Prostate gland (tissue), 2 donors: ENCODE results near the gene NR2E1. TPM values are rescaled to one million over a fixed set of nuclear protein-coding genes. Genes with fewer than 3 reads are reported as not detected.

Experiments
- DNase-seq: peaks from one replicate; pipeline ENCODE4 v3.0.0-alpha.2; 2019; ENCODE audit warnings: low spot score
- H3K27ac ChIP-seq, 2 donors: fragments of 200-600 bp; sonication (generic); 2 replicates each; pipeline ENCODE4 v1.5.1; 2017 to 2019
- H3K27me3 ChIP-seq: fragments of 200-600 bp; sonication (generic); replicated peaks from 2 replicates; pipeline ENCODE4 v1.5.1; 2019; ENCODE audit not compliant: insufficient read depth
- H3K36me3 ChIP-seq, 2 donors: fragments of 200-600 bp; sonication (generic); 1 replicate in 1 of 2; 2 replicates in 1 of 2; pipeline versions ENCODE4 v1.5.1 to v1.8.1; 2017 to 2019
- H3K4me1 ChIP-seq: fragments of 200-600 bp; sonication (generic); replicated peaks from 2 replicates; pipeline ENCODE4 v1.5.1; 2019
- H3K4me3 ChIP-seq, 2 donors: fragments of 200-600 bp; sonication (generic); 2 replicates each; pipeline ENCODE4 v1.5.1; 2017 to 2019
- H3K9me3 ChIP-seq: fragments of 200-600 bp; sonication (generic); 2 replicates; pipeline ENCODE4 v1.5.1; 2017
- POLR2A ChIP-seq: fragments of 450-650 bp; IDR thresholded peaks from one replicate; pipeline ENCODE4 v1.6.1; 2016; ENCODE audit warnings: antibody characterized with exemption, mild to moderate bottlenecking
- POLR2AphosphoS5 ChIP-seq: sonication (generic); formaldehyde crosslinking; IDR thresholded peaks from one replicate; pipeline ENCODE4 v1.6.1; 2017; ENCODE audit warnings: antibody characterized with exemption
- WGBS: methylation state at CpG from one replicate; pipeline ENCODE4 v1.1.5; 2018; 5-methylcytosine and 5-hydroxymethylcytosine counted together
- intact Hi-C: fragments of 100-400 bp; cut with DNase I; formaldehyde crosslinking; loops from one replicate; pipeline ENCODE4 v1.14.2; 2022
- total RNA-seq, 2 donors: library from RNA; depleted of rRNA; stranded (reverse); fragments of >200 nt; gene quantifications; one replicate each; pipeline ENCODE4 v1.1.0, GENCODE V29; 2016
- TF ChIP-seq, protein P1 (sequence below), 4 experiments: fragments of 200-600 bp in 2 of 4; fragments of 450-650 bp in 2 of 4; sonication (generic) in 2 of 4; IDR thresholded peaks; 1 replicate in 3 of 4; 2 replicates in 1 of 4; pipeline ENCODE4 v1.5.1; 2016 to 2019; ENCODE audit warnings: antibody characterized with exemption in 4 of 4, mild to moderate bottlenecking in 2 of 4, moderate library complexity in 2 of 4

Gene NR2E1
- total RNA-seq, 2 donors from 2014 or later, result 0.91 TPM; not detected in 1

DNA sequence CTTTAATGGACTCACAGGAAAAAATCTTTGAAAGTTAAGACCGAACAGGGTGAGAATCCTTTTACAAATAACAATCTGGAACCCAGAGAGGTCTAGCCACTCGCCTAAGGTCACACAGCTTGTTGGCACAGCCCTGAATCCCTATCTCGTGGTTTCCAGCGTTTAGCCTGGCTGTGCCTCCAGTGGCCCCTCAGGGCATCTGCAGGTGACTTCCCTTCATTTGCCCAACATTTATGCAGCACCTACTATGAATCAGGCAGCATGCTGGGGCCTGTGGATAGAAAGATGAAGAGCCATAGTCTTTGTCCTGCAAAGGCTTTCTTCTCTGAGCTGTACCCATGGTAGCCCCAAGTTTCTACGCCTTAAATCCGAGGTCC lies 2.6 kb upstream of the NR2E1 start:
- H3K36me3 ChIP-seq, result no peaks in the 10 kb centered on the region
- peaks cover 3% of the 10 kb centered on the region for H3K4me1 ChIP-seq
- no peaks in the 10 kb centered on the region for H3K9me3 ChIP-seq
- TF ChIP-seq POLR2A (no peak), POLR2AphosphoS5 (no peak)
- TF ChIP-seq, protein P1, sequence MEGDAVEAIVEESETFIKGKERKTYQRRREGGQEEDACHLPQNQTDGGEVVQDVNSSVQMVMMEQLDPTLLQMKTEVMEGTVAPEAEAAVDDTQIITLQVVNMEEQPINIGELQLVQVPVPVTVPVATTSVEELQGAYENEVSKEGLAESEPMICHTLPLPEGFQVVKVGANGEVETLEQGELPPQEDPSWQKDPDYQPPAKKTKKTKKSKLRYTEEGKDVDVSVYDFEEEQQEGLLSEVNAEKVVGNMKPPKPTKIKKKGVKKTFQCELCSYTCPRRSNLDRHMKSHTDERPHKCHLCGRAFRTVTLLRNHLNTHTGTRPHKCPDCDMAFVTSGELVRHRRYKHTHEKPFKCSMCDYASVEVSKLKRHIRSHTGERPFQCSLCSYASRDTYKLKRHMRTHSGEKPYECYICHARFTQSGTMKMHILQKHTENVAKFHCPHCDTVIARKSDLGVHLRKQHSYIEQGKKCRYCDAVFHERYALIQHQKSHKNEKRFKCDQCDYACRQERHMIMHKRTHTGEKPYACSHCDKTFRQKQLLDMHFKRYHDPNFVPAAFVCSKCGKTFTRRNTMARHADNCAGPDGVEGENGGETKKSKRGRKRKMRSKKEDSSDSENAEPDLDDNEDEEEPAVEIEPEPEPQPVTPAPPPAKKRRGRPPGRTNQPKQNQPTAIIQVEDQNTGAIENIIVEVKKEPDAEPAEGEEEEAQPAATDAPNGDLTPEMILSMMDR (IDR thresholded peaks at IDR 0.05), result no peak
- peaks cover 68% of the 10 kb centered on the region for H3K27me3 ChIP-seq
- no peak for DNase-seq
- H3K27ac ChIP-seq, result no peak overlapping the region
- 12% methylated on average over 5 of the region's 6 CpGs for WGBS
- H3K4me3 ChIP-seq, result no peak overlapping the region
- intact Hi-C loops, result no loop called here

DNA sequence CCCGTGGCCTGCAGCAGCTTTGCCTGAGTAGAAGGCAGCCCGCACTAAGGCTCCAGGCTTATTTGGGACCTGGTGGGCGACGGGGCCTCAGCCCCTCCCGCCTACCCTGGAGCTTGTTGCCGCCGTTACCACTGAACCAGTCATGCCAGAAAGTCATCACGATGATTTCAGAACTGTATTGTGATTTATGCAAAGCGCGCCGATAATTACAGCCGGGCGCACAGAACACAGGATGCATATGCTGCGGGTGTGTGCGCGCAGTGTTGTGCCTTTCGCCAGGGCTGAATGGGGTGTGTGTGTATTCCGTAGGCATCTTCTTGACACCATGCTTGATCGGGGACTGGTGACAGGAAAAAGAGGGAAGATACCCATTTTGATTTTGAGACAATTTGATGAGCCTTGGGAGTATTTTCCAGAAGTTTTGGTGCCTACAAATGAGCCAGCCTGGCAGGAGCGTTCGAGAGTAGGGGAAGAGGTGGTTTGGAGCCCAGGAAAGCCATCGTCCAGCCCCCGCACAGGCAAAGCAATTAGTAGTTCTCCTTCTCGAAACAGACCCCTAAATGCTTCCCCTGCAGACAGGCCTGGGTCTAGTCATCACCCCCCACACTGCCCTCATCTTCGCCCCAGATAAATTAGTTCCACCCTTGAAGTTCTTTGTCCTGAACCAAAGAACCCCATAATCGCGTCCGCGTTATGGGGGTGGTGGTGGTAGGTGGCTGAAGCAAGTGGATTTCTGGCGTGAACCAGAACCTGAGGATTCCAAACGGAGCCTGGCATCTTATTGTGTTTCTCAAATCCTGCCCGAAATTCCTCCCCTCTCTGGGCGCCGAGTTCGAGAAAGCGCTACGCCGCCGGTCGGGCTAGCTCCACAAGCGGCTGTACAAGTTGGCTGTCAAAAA lies 1.9 kb upstream of the NR2E1 start:
- no peaks in the 10 kb centered on the region for H3K36me3 ChIP-seq
- H3K4me3 ChIP-seq, result no peak overlapping the region
- peaks cover 3% of the 10 kb centered on the region for H3K4me1 ChIP-seq
- no peak overlapping the region for H3K27ac ChIP-seq
- DNase-seq, result no peak
- peaks cover 70% of the 10 kb centered on the region for H3K27me3 ChIP-seq
- WGBS, result 8% methylated on average over 41 of the region's 41 CpGs
- TF ChIP-seq, protein P1 (IDR thresholded peaks at IDR 0.05), result no peak
- TF ChIP-seq POLR2A (no peak), POLR2AphosphoS5 (no peak)
- H3K9me3 ChIP-seq, result no peaks in the 10 kb centered on the region
- intact Hi-C loops, result no loop called here

DNA sequence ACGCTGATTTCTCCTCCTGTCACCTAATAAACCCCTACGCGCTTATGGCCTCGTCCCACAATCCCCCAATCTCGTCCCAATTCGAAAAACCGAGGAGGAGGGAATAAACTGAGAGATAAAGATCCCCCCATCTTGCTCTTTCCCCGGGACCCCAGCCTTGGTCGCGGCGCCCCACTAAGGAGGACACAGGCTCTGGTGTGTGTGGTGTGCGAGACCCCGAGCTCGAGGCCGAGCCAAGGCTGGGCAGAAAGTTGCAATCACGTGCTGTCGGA lies 1.3 kb upstream of the NR2E1 start:
- peaks cover 69% of the 10 kb centered on the region for H3K27me3 ChIP-seq
- TF ChIP-seq POLR2A, result no peak
- TF ChIP-seq, protein P1 (IDR thresholded peaks at IDR 0.05), result no peak
- TF ChIP-seq POLR2AphosphoS5, result no peak
- no peak overlapping the region for H3K4me3 ChIP-seq
- WGBS, result 3% methylated on average over 17 of the region's 17 CpGs
- no peak for DNase-seq
- intact Hi-C loops, result no loop called here
- peaks cover 3% of the 10 kb centered on the region for H3K4me1 ChIP-seq
- H3K36me3 ChIP-seq, result no peaks in the 10 kb centered on the region
- no peak overlapping the region for H3K27ac ChIP-seq
- no peaks in the 10 kb centered on the region for H3K9me3 ChIP-seq

DNA sequence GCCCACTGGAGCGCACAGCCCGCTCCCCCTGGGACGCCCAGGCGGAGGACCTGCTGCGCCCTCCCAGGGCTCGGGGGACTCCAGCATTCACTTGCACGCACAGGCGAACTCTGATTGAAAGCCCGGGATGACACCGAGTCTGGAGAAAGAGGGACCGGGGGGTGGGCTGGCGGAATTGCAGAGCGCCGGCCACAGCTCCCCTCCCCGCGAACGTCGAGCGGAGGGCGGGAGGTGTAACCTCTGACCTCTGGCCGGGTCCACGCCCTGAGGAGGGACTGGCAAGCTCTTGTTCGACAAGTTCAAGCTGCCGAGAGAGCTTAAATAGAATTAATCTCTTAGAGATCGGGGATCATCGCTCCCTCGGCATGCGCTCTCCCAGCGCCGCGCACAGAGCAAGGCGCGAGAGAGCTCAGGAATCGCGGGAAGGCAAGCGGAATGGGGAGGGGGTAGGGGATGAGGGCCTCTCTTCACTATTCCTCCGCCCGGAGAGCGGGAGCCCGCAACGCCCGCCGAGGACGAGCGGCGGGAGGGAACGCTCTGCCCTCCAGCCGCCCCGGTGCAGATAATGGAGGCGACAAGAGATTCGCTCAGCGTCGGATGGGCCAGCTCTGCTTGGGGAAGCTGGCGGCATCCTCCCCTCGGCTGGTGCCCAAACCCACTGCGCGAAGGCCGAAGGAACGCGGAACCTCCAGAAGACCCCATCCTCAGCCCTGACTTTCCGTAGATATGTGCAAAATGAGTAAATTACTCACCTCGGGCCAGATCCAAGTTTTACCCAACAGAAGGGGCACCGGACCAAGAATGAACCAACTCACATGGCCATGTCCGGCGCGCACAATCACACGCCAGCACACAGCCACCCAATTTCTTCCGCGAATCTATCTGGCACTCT lies 761 bp upstream of the NR2E1 start:
- Histone ChIP-seq H3K27me3 (peaks cover 73% of the 10 kb centered on the region), H3K36me3 (no peaks in the 10 kb centered on the region), H3K9me3 (no peaks in the 10 kb centered on the region), H3K4me3 (no peak overlapping the region), H3K27ac (no peak overlapping the region), H3K4me1 (peaks cover 3% of the 10 kb centered on the region)
- WGBS, result 7% methylated on average over 47 of the region's 69 CpGs
- intact Hi-C loops, result no loop called here
- TF ChIP-seq POLR2AphosphoS5 (no peak), POLR2A (no peak)
- TF ChIP-seq, protein P1 (IDR thresholded peaks at IDR 0.05), result no peak
- no peak for DNase-seq
